Measurements from ENCODE around the gene LRMDA. TPM values are rescaled to one million over a fixed set of nuclear protein-coding genes. Genes with fewer than 3 reads are reported as not detected.

Gene LRMDA
- total and polyA plus RNA-seq, 2 of the 8 experiments (the other 6 are each of a cell fraction or from before 2014, with no cell fraction given) = 0.86 to 2.8 TPM

DNA sequence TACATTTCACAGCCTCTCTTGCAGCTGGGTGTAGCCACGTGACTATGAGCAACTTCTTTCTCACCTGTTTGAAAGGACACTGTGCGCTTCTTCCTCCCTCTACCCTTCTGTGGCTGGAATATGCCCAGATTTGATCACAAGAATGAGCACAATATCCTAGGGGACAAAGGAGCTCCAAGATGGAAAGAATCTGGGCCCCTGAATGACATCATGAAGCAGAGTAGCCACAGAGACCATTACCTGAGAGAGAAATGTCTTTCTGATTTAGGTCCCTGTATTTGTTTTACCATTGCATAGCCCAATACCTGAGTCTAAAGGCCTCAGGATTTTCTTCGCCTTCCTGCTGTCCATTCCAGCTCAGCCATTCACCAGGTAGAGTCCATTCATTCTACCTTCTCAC is 45.3 kb upstream of the LRMDA start (continued):
- TF ChIP-seq, protein P1, sequence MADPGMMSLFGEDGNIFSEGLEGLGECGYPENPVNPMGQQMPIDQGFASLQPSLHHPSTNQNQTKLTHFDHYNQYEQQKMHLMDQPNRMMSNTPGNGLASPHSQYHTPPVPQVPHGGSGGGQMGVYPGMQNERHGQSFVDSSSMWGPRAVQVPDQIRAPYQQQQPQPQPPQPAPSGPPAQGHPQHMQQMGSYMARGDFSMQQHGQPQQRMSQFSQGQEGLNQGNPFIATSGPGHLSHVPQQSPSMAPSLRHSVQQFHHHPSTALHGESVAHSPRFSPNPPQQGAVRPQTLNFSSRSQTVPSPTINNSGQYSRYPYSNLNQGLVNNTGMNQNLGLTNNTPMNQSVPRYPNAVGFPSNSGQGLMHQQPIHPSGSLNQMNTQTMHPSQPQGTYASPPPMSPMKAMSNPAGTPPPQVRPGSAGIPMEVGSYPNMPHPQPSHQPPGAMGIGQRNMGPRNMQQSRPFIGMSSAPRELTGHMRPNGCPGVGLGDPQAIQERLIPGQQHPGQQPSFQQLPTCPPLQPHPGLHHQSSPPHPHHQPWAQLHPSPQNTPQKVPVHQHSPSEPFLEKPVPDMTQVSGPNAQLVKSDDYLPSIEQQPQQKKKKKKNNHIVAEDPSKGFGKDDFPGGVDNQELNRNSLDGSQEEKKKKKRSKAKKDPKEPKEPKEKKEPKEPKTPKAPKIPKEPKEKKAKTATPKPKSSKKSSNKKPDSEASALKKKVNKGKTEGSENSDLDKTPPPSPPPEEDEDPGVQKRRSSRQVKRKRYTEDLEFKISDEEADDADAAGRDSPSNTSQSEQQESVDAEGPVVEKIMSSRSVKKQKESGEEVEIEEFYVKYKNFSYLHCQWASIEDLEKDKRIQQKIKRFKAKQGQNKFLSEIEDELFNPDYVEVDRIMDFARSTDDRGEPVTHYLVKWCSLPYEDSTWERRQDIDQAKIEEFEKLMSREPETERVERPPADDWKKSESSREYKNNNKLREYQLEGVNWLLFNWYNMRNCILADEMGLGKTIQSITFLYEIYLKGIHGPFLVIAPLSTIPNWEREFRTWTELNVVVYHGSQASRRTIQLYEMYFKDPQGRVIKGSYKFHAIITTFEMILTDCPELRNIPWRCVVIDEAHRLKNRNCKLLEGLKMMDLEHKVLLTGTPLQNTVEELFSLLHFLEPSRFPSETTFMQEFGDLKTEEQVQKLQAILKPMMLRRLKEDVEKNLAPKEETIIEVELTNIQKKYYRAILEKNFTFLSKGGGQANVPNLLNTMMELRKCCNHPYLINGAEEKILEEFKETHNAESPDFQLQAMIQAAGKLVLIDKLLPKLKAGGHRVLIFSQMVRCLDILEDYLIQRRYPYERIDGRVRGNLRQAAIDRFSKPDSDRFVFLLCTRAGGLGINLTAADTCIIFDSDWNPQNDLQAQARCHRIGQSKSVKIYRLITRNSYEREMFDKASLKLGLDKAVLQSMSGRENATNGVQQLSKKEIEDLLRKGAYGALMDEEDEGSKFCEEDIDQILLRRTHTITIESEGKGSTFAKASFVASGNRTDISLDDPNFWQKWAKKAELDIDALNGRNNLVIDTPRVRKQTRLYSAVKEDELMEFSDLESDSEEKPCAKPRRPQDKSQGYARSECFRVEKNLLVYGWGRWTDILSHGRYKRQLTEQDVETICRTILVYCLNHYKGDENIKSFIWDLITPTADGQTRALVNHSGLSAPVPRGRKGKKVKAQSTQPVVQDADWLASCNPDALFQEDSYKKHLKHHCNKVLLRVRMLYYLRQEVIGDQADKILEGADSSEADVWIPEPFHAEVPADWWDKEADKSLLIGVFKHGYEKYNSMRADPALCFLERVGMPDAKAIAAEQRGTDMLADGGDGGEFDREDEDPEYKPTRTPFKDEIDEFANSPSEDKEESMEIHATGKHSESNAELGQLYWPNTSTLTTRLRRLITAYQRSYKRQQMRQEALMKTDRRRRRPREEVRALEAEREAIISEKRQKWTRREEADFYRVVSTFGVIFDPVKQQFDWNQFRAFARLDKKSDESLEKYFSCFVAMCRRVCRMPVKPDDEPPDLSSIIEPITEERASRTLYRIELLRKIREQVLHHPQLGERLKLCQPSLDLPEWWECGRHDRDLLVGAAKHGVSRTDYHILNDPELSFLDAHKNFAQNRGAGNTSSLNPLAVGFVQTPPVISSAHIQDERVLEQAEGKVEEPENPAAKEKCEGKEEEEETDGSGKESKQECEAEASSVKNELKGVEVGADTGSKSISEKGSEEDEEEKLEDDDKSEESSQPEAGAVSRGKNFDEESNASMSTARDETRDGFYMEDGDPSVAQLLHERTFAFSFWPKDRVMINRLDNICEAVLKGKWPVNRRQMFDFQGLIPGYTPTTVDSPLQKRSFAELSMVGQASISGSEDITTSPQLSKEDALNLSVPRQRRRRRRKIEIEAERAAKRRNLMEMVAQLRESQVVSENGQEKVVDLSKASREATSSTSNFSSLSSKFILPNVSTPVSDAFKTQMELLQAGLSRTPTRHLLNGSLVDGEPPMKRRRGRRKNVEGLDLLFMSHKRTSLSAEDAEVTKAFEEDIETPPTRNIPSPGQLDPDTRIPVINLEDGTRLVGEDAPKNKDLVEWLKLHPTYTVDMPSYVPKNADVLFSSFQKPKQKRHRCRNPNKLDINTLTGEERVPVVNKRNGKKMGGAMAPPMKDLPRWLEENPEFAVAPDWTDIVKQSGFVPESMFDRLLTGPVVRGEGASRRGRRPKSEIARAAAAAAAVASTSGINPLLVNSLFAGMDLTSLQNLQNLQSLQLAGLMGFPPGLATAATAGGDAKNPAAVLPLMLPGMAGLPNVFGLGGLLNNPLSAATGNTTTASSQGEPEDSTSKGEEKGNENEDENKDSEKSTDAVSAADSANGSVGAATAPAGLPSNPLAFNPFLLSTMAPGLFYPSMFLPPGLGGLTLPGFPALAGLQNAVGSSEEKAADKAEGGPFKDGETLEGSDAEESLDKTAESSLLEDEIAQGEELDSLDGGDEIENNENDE (IDR thresholded peaks at IDR 0.05; ENCODE audit: insufficient replicate concordance, low read length) = no peak
- TF ChIP-seq RXRA (IDR thresholded peaks at IDR 0.05; ENCODE audit: insufficient read depth, low read depth, low read length) = no peak
- TF ChIP-seq, protein P2, sequence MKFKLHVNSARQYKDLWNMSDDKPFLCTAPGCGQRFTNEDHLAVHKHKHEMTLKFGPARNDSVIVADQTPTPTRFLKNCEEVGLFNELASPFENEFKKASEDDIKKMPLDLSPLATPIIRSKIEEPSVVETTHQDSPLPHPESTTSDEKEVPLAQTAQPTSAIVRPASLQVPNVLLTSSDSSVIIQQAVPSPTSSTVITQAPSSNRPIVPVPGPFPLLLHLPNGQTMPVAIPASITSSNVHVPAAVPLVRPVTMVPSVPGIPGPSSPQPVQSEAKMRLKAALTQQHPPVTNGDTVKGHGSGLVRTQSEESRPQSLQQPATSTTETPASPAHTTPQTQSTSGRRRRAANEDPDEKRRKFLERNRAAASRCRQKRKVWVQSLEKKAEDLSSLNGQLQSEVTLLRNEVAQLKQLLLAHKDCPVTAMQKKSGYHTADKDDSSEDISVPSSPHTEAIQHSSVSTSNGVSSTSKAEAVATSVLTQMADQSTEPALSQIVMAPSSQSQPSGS (IDR thresholded peaks at IDR 0.05; ENCODE audit: low read length) = no peak
- no peak for TF ChIP-seq NRF1 (IDR thresholded peaks at IDR 0.05; ENCODE audit: low read depth, low read length)
